T-helper 17 cell (primary cell): ENCODE results near the gene LSAMP. TPM values are rescaled to one million over a fixed set of nuclear protein-coding genes. Genes with fewer than 3 reads are reported as not detected.
"Not testable (repeated sequence)": the region's sequence is repeated elsewhere in the genome, so short reads cannot be mapped to it uniquely, and the experiment has no call there.

ENCODE experiments used
- ATAC-seq: fragments of 150-1000 bp; cut with Tn5 transposase; 2 replicates; pipeline ENCODE4 v1.10.0; 2021; ENCODE audit warnings: mild to moderate bottlenecking, moderate library complexity
- DNase-seq, 3 donors: peaks; one replicate each; pipeline versions ENCODE4 v3.0.0 to v3.0.0-alpha.2; 2020 to 2021
- H3K9me3 ChIP-seq: one replicate; pipeline ENCODE4 v1.7.0; 2013; ENCODE audit warnings: low read length, mild to moderate bottlenecking; ENCODE audit not compliant: control insufficient read depth, poor library complexity, severe bottlenecking
- H3K27ac Mint-ChIP-seq: one replicate; pipeline ENCODE4 v1.8.0; 2022; ENCODE audit warnings: mild to moderate bottlenecking, moderate library complexity, mixed read lengths
- H3K27me3 Mint-ChIP-seq: one replicate; pipeline ENCODE4 v1.8.0; 2022; ENCODE audit warnings: mixed read lengths
- H3K36me3 Mint-ChIP-seq: one replicate; pipeline ENCODE4 v1.8.0; 2022; ENCODE audit warnings: low read depth, mixed read lengths
- H3K4me1 Mint-ChIP-seq: one replicate; pipeline ENCODE4 v1.8.0; 2022; ENCODE audit warnings: mild to moderate bottlenecking, mixed read lengths
- H3K4me3 Mint-ChIP-seq: one replicate; pipeline ENCODE4 v1.8.0; 2022; ENCODE audit warnings: mild to moderate bottlenecking, moderate library complexity, mixed read lengths
- total RNA-seq, 4 donors: library from RNA in 2 of 4; stranded (reverse) in 2 of 4; gene quantifications; one replicate each; pipeline ENCODE4 v1.2.3 and lab custom pipeline; 2022 to 2026

The LSAMP gene
- total RNA-seq, 2 donors from 2014 or later, result not detected

DNA sequence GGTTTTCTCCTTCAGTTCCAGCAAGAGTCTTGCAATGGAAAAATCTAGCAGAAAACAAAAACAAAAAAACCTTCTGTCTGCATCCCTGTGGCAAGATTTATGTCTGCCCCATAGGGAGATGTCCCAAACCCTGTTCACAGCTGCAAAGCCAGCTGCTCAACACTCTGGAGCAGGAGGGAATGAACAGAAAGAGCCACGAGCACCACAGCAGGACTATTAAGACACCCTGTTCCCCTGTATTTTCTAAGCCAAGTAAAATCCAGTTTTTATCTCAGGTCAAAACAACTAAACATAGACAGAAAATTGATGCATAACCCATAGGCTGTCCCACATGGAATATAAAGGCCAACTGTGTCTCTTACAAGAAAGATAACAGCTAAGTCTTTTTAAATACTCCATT is 357.9 kb downstream of the LSAMP start:
- DNase-seq, result no peak
- no peaks in the 10 kb centered on the region for H3K9me3 ChIP-seq
- Mint-ChIP-seq H3K4me1 (no peaks in the 10 kb centered on the region), H3K27ac (no peak overlapping the region), H3K27me3 (no peaks in the 10 kb centered on the region), H3K36me3 (no peaks in the 10 kb centered on the region), H3K4me3 (no peak overlapping the region)
- ATAC-seq, result no peak

DNA sequence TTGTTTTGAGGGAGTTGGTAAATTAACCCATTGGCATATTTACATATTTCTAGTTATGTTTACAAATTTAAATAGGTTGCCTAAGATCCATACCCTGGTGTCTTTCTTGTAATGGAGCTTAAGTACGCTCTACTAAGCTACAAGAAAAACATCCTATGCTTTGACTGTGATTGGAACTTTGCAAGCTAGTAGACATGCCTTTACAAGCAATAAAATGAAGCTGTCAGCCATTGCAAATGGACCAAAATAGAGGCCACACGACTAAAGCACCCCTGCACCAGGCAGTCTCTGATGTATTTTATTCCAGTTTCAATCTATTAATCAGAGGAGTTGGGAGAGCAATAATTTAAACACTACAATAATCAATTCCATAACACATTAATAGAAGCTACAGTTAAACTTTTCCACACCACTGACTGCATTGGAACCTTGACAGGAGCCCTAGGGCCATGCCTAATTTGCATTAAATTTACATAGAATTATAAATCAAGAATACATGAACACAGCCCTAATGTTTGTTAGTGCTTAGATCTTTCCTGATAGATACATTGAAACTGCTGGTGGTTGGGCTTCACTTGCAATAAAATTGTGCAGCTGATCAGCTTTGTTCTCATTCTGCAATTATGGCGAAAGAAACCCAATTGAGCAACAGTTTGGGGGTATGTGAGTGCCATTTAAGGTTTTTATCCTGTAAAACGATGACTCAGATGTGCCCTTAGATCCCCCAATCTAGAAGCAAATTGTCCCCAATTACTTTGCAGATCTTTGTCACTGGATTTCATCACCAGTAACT is 360.1 kb downstream of the LSAMP start:
- Mint-ChIP-seq H3K27ac (no peak overlapping the region), H3K4me1 (no peaks in the 10 kb centered on the region), H3K27me3 (no peaks in the 10 kb centered on the region), H3K4me3 (no peak overlapping the region), H3K36me3 (no peaks in the 10 kb centered on the region)
- H3K9me3 ChIP-seq, result no peaks in the 10 kb centered on the region
- no peak for ATAC-seq
- DNase-seq, result no peak

- H3K4me3 Mint-ChIP-seq, result no peak overlapping the region
- DNase-seq (no peak), ATAC-seq (no peak)
- no peaks in the 10 kb centered on the region for H3K27me3 Mint-ChIP-seq
- H3K4me1 Mint-ChIP-seq, result no peaks in the 10 kb centered on the region
- no peak overlapping the region for H3K27ac Mint-ChIP-seq
- H3K9me3 ChIP-seq, result no peaks in the 10 kb centered on the region
- no peaks in the 10 kb centered on the region for H3K36me3 Mint-ChIP-seq
These were observed 361.6 kb downstream of the LSAMP start for GRCh38 chr3:116083683-116084082.

- Mint-ChIP-seq H3K27me3 (no peaks in the 10 kb centered on the region), H3K4me3 (no peak overlapping the region), H3K36me3 (no peaks in the 10 kb centered on the region), H3K4me1 (no peaks in the 10 kb centered on the region), H3K27ac (no peak overlapping the region)
- no peak for DNase-seq
- no peak for ATAC-seq
- no peaks in the 10 kb centered on the region for H3K9me3 ChIP-seq
These were observed 366.7 kb downstream of the LSAMP start for GRCh38 chr3:116078561-116078960.

- H3K36me3 Mint-ChIP-seq, result no peaks in the 10 kb centered on the region
- no peak for ATAC-seq
- no peaks in the 10 kb centered on the region for H3K27me3 Mint-ChIP-seq
- H3K4me3 Mint-ChIP-seq, result no peak overlapping the region
- H3K27ac Mint-ChIP-seq, result no peak overlapping the region
- no peaks in the 10 kb centered on the region for H3K4me1 Mint-ChIP-seq
- DNase-seq, result no peak
- H3K9me3 ChIP-seq, result no peaks in the 10 kb centered on the region
These were observed 367.7 kb downstream of the LSAMP start for GRCh38 chr3:116077557-116077956.

DNA sequence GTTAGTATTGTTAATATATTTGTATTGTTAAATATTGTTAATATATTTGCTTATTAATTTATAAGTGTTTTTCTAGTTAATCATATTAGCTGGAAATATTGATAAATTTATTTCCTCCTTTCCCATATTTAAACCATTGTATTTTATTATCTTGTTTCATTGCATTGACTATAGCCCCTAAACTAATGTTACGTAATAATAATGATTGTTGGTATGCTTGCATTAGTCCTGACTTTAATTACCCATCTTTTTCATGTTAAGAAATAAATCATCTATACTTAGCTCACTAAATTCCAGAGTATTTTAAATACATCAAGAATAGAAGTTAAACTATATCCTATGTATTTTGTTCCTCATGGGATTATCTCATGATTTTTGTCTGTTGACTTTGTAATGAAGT is 368.2 kb downstream of the LSAMP start:
- DNase-seq (no peak), ATAC-seq (no peak)
- no peaks in the 10 kb centered on the region for H3K27me3 Mint-ChIP-seq
- no peaks in the 10 kb centered on the region for H3K4me1 Mint-ChIP-seq
- no peak overlapping the region for H3K4me3 Mint-ChIP-seq
- no peak overlapping the region for H3K27ac Mint-ChIP-seq
- H3K9me3 ChIP-seq, result no peaks in the 10 kb centered on the region
- H3K36me3 Mint-ChIP-seq, result no peaks in the 10 kb centered on the region

DNA sequence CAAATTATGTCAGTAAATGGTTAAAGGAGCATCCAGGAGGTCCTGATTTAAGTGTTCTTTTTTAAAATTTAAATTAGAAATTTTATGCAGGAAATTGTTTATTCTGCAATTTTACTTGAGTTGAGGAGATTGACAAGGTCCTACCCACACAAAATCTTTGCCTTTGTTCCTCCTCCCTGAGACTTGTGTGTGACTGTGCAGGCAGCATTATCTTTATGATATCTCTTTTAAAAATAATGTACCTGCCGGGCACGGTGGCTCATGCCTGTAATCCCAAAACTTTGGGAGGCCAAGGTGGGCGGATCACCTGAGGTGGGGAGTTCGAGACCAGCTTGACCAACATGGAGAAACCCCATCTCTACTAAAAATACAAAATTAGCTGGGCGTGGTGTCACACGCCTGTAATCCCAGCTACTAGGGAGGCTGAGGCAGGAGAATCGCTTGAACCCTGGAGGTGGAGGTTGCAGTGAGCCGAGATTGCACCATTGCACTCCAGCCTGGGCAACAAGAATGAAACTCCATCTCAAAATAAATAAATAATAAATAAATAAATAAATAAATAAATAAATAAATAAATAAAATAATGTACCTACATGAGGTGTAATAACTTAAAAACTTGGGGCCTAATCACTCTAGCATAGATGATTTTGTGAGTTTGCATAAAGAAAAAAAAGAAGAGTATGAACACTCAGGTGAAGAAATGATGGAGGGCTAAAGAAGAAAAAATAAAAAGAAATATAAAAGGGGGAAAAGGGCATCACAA is 374.6 kb downstream of the LSAMP start:
- H3K27ac Mint-ChIP-seq, H3K27me3 Mint-ChIP-seq, H3K36me3 Mint-ChIP-seq, H3K4me1 Mint-ChIP-seq, H3K9me3 ChIP-seq, H3K4me3 Mint-ChIP-seq, DNase-seq, ATAC-seq: not testable (repeated sequence)

- H3K36me3 Mint-ChIP-seq, result no peaks in the 10 kb centered on the region
- H3K9me3 ChIP-seq, result no peaks in the 10 kb centered on the region
- no peak overlapping the region for H3K4me3 Mint-ChIP-seq
- ATAC-seq (no peak), DNase-seq (no peak)
- H3K27ac Mint-ChIP-seq, result no peak overlapping the region
- no peaks in the 10 kb centered on the region for H3K4me1 Mint-ChIP-seq
- no peaks in the 10 kb centered on the region for H3K27me3 Mint-ChIP-seq
These were observed 375.2 kb downstream of the LSAMP start for GRCh38 chr3:116070061-116070460.

GRCh38 chr3:116069024-116069423 is 376.3 kb downstream of the LSAMP start:
- Mint-ChIP-seq H3K4me3 (no peak overlapping the region), H3K4me1 (no peaks in the 10 kb centered on the region), H3K36me3 (no peaks in the 10 kb centered on the region), H3K27ac (no peak overlapping the region), H3K27me3 (no peaks in the 10 kb centered on the region)
- DNase-seq (no peak), ATAC-seq (no peak)
- no peaks in the 10 kb centered on the region for H3K9me3 ChIP-seq

DNA sequence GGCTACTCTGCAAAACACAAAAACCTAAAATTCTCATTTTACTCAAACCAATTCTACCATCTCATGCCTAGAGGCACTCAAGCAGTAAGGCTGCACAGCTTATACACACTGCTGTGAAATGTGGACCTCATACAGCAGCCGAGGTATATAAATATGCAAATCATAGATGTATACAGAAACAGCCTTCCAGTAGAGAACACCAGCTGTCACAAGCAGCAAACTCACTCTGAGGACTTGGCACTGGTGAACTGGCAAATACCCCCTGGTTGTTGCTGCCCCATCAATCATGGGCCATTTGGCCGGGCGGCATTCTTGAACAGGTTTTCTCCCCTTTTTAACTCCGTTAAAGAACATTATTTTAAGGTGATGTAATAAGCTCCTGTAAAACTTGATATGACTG is 378.0 kb downstream of the LSAMP start:
- H3K9me3 ChIP-seq, result no peaks in the 10 kb centered on the region
- ATAC-seq (no peak), DNase-seq (no peak)
- Mint-ChIP-seq H3K4me1 (no peaks in the 10 kb centered on the region), H3K27ac (no peak overlapping the region), H3K36me3 (no peaks in the 10 kb centered on the region), H3K27me3 (no peaks in the 10 kb centered on the region), H3K4me3 (no peak overlapping the region)

DNA sequence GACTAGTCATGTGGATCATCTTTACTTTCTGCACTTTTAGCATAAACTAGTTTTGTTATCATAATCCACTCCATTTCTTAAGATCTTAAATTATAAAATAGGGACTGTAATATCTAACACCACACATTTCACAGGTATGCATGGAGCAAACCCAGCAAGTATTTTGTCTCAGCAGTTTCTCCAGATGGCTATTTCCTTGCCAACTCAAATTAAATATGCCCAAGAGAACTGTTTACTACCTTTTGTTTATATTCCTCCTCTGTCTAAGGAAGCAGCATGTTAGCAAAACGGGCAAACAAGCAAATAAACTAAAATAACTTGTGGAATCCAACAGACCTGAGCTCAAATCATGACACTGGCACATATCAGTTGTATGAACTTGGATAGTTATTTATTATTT is 379.8 kb downstream of the LSAMP start:
- Mint-ChIP-seq H3K27me3 (no peaks in the 10 kb centered on the region), H3K36me3 (no peaks in the 10 kb centered on the region), H3K4me1 (no peaks in the 10 kb centered on the region), H3K27ac (no peak overlapping the region), H3K4me3 (no peak overlapping the region)
- no peak for DNase-seq
- ATAC-seq, result no peak
- H3K9me3 ChIP-seq, result no peaks in the 10 kb centered on the region

DNA sequence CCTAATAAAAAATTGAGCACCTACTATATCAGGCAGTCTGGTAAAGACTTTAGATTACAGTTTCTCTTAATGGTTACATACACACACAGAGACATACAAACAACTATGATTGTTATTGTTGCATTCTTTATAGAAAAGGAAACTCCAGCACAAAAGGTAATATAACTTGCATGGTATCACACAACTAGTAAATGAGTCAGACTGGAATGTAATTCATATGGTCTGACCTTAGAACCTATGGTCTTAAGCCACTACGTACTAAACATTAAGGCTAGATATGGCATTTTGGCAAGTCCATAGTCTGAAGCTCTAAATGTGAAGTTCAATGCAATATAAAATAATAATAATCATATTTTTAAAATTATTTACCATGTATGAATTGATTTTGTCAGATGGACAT is 380.6 kb downstream of the LSAMP start:
- Mint-ChIP-seq H3K4me1 (no peaks in the 10 kb centered on the region), H3K4me3 (no peak overlapping the region), H3K27me3 (no peaks in the 10 kb centered on the region), H3K36me3 (no peaks in the 10 kb centered on the region), H3K27ac (no peak overlapping the region)
- no peaks in the 10 kb centered on the region for H3K9me3 ChIP-seq
- DNase-seq, result no peak
- ATAC-seq, result no peak

- no peak for ATAC-seq
- H3K27ac Mint-ChIP-seq, result no peak overlapping the region
These were observed 385.7 kb downstream of the LSAMP start for GRCh38 chr3:116059421-116060096.

More at GRCh38 chr3:116059421-116060096, 385.7 kb downstream of the LSAMP start:
- H3K9me3 ChIP-seq, result no peaks in the 10 kb centered on the region
- H3K4me3 Mint-ChIP-seq, result no peak overlapping the region
- DNase-seq, result no peak
- no peaks in the 10 kb centered on the region for H3K36me3 Mint-ChIP-seq
- no peaks in the 10 kb centered on the region for H3K27me3 Mint-ChIP-seq
- H3K4me1 Mint-ChIP-seq, result no peaks in the 10 kb centered on the region
